SK-N-SH (cell line): ENCODE data around the gene GRAMD1B. TPM values are rescaled to one million over a fixed set of nuclear protein-coding genes. Genes with fewer than 3 reads are reported as not detected.

Source experiments
- CTCF ChIA-PET: fragments of 300-600, 350-600 bp; formaldehyde crosslinking; extraction: SDS; loops from one replicate; lab custom pipeline; 2021; lab: Yijun Ruan, JAX
- POLR2A ChIA-PET: fragments of 350-600 bp; sonication (Branson Sonifier 250); formaldehyde crosslinking; extraction: SDS; loops from one replicate; lab custom pipeline; 2020; ENCODE audit warnings: antibody characterized with exemption, inconsistent platforms; lab: Yijun Ruan, JAX
- DNase-seq: peaks from one replicate; pipeline ENCODE4 v3.0.0; 2012
- H2AFZ ChIP-seq: fragments of 200-600 bp; sonication (generic); 2 replicates; pipeline ENCODE4 v1.8.1; 2016; ENCODE audit warnings: antibody characterized with exemption, mild to moderate bottlenecking, low read depth
- H3F3A ChIP-seq: fragments of 200-600 bp; sonication (generic); replicated peaks from 2 replicates; pipeline ENCODE3; 2016; ENCODE audit warnings: antibody characterized with exemption, mild to moderate bottlenecking; ENCODE audit not compliant: insufficient read depth
- H3K27ac ChIP-seq, 2 experiments: fragments of 200-500 bp in 1 of 2; fragments of 200-600 bp in 1 of 2; sonication (Bioruptor generic) in 1 of 2; sonication (generic), shearing (Covaris generic) in 1 of 2; 2 replicates each; pipeline versions ENCODE4 v1.5.1 to v1.6.1; 2014 to 2016; ENCODE audit warnings: low read depth in 2 of 2, inconsistent platforms in 1 of 2, low read length in 1 of 2, mild to moderate bottlenecking in 1 of 2, mixed read lengths in 1 of 2
- H3K27me3 ChIP-seq: fragments of 200-600 bp; sonication (generic), shearing (Covaris generic); 2 replicates; pipeline ENCODE4 v1.6.1; 2016; ENCODE audit warnings: mixed run types; ENCODE audit not compliant: insufficient read depth
- H3K36me3 ChIP-seq, 2 experiments: fragments of 200-500 bp in 1 of 2; fragments of 200-600 bp in 1 of 2; sonication (Bioruptor generic) in 1 of 2; sonication (generic) in 1 of 2; replicated peaks in 1 of 2; 2 replicates each; pipeline versions ENCODE3 to v1.5.1; 2014 to 2016; ENCODE audit warnings: low read length in 1 of 2, mild to moderate bottlenecking in 1 of 2; ENCODE audit not compliant: insufficient read depth in 2 of 2, control insufficient read depth in 1 of 2
- H3K4me1 ChIP-seq, 2 experiments: fragments of 200-500 bp in 1 of 2; fragments of 200-600 bp in 1 of 2; sonication (Bioruptor generic) in 1 of 2; sonication (generic), shearing (Covaris generic) in 1 of 2; 2 replicates each; pipeline versions ENCODE4 v1.5.1 to v1.6.1; 2014 to 2016; ENCODE audit warnings: low read depth in 1 of 2, low read length in 1 of 2, mixed run types in 1 of 2; ENCODE audit not compliant: insufficient read depth in 2 of 2, control insufficient read depth in 1 of 2
- H3K4me2 ChIP-seq: fragments of 200-600 bp; sonication (generic), shearing (Covaris generic); 2 replicates; pipeline ENCODE4 v1.6.1; 2017; ENCODE audit warnings: mixed run types
- H3K4me3 ChIP-seq, 2 experiments: fragments of 200-500 bp in 1 of 2; fragments of 200-600 bp in 1 of 2; sonication (Bioruptor generic) in 1 of 2; sonication (generic), shearing (Covaris generic) in 1 of 2; 2 replicates each; pipeline versions ENCODE4 v1.5.1 to v1.8.1; 2014 to 2016; ENCODE audit warnings: low read depth in 2 of 2, inconsistent platforms in 1 of 2, low read length in 1 of 2, mild to moderate bottlenecking in 1 of 2, mixed read lengths in 1 of 2, moderate library complexity in 1 of 2
- H3K79me2 ChIP-seq: fragments of 200-600 bp; sonication (generic); 2 replicates; pipeline ENCODE4 v1.8.1; 2017; ENCODE audit warnings: mild to moderate bottlenecking; ENCODE audit not compliant: insufficient read depth
- H3K9ac ChIP-seq: fragments of 200-600 bp; sonication (generic); 2 replicates; pipeline ENCODE4 v1.6.1; 2017; ENCODE audit warnings: mixed run types
- H3K9me2 ChIP-seq: fragments of 200-600 bp; sonication (generic); 2 replicates; pipeline ENCODE4 v1.6.1; 2017; ENCODE audit warnings: mixed run types
- H3K9me3 ChIP-seq: fragments of 200-600 bp; sonication (generic); 2 replicates; pipeline ENCODE4 v1.6.1; 2017; ENCODE audit warnings: mixed run types, mild to moderate bottlenecking, moderate library complexity
- H4K20me1 ChIP-seq: fragments of 200-600 bp; sonication (generic); 2 replicates; pipeline ENCODE4 v1.6.1; 2017; ENCODE audit warnings: mild to moderate bottlenecking, mixed run types; ENCODE audit not compliant: insufficient read depth
- FOSL2 ChIP-seq: IDR thresholded peaks from 2 replicates; pipeline ENCODE4 v1.4.0; 2012; ENCODE audit warnings: low read depth, mild to moderate bottlenecking, moderate library complexity, borderline replicate concordance
- JUND ChIP-seq: IDR thresholded peaks from 2 replicates; pipeline ENCODE4 v1.4.0; 2012
- NRF1 ChIP-seq: IDR thresholded peaks from 2 replicates; pipeline ENCODE4 v1.6.1; 2012; ENCODE audit warnings: low read depth, mild to moderate bottlenecking, low read length
- RXRA ChIP-seq: IDR thresholded peaks from 2 replicates; pipeline ENCODE4 v1.4.0; 2012; ENCODE audit warnings: low read depth, mild to moderate bottlenecking, borderline replicate concordance
- TAF1 ChIP-seq: IDR thresholded peaks from 2 replicates; pipeline ENCODE4 v1.6.1; 2012; ENCODE audit warnings: low read depth, mild to moderate bottlenecking, low read length, moderate library complexity, borderline replicate concordance
- WGBS: methylation state at CpG from one replicate; pipeline ENCODE4 v1.1.6; 2017; ENCODE audit warnings: low lambda C conversion rate; 5-methylcytosine and 5-hydroxymethylcytosine counted together
- polyA plus RNA-seq, 3 experiments: library from polyadenylated mRNA; depleted of rRNA; stranded (reverse); fragments of >200 nt; gene quantifications; 2 replicates each; pipeline ENCODE4 v1.2.3, GENCODE V29; 2012
- TF ChIP-seq, protein P1 (sequence below): IDR thresholded peaks from 2 replicates; pipeline ENCODE4; 2012

GRAMD1B gene
- polyA plus RNA-seq, 1 of the 3 experiments (the other 2 are of a cell fraction), result 14.5 TPM

- no peak overlapping the region for H3K4me3 ChIP-seq
- POLR2A ChIA-PET, result no interaction called here
Measured at GRCh38 chr11:123536690-123537437, 106.8 kb downstream of the GRAMD1B start.

GRCh38 chr11:123537726-123538125 lies 107.7 kb downstream of the GRAMD1B start:
- Histone ChIP-seq H3K4me2 (no peak overlapping the region), H3K27me3 (no peaks in the 10 kb centered on the region), H3K9me2 (no peaks in the 10 kb centered on the region), H3K4me3 (no peak overlapping the region), H3K27ac (no peak overlapping the region), H4K20me1 (no peaks in the 10 kb centered on the region), H3K79me2 (peaks cover 11% of the 10 kb centered on the region; the same call in 1 of the 2 replicates), H3K9me3 (no peaks in the 10 kb centered on the region), H2AFZ (no peak overlapping the region), H3K36me3 (no peaks in the 10 kb centered on the region), H3K4me1 (no peaks in the 10 kb centered on the region; a peak in 1 of 4 replicates), H3K9ac (no peak overlapping the region), H3F3A (no peaks in the 10 kb centered on the region)
- ChIA-PET POLR2A (interaction anchor here (0.7 kb wide), 1 partner anchor 43 kb away, joined by 4 read pairs; no protein-coding TSS in a partner anchor), CTCF (interaction anchor here (1.0 to 5.5 kb wide), 5 partner anchors 17 to 42 kb away, joined by 3 to 26 read pairs (median 4); no protein-coding TSS in a partner anchor)
- 97% methylated on average over 4 of the region's 4 CpGs for WGBS
- TF ChIP-seq, protein P1, sequence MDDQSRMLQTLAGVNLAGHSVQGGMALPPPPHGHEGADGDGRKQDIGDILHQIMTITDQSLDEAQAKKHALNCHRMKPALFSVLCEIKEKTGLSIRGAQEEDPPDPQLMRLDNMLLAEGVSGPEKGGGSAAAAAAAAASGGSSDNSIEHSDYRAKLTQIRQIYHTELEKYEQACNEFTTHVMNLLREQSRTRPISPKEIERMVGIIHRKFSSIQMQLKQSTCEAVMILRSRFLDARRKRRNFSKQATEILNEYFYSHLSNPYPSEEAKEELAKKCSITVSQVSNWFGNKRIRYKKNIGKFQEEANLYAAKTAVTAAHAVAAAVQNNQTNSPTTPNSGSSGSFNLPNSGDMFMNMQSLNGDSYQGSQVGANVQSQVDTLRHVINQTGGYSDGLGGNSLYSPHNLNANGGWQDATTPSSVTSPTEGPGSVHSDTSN, result peak; percentile 18; the same call in 1 of the 2 replicates
- TF ChIP-seq RXRA, result no peak
- no peak for DNase-seq

More at GRCh38 chr11:123536690-123537437, 106.8 kb downstream of the GRAMD1B start:
- TF ChIP-seq NRF1 (no peak), JUND (peak; percentile 18; the same call in 1 of the 2 replicates)
- Histone ChIP-seq H3K79me2 (peaks cover 4% of the 10 kb centered on the region; the same call in 1 of the 2 replicates), H3K9ac (no peak overlapping the region), H3K9me3 (no peaks in the 10 kb centered on the region), H3K27ac (no peak overlapping the region), H3K4me1 (no peaks in the 10 kb centered on the region; a peak in 1 of 4 replicates), H3K27me3 (no peaks in the 10 kb centered on the region), H2AFZ (no peak overlapping the region), H3F3A (no peaks in the 10 kb centered on the region), H3K4me2 (no peak overlapping the region), H3K9me2 (no peaks in the 10 kb centered on the region), H3K36me3 (peaks cover 0 to 2% of the 10 kb centered on the region in 2 experiments), H4K20me1 (no peaks in the 10 kb centered on the region)
- CTCF ChIA-PET, result interaction anchor here (0.9 to 5.5 kb wide), 5 partner anchors 18 to 43 kb away, joined by 3 to 26 read pairs (median 4); no protein-coding TSS in a partner anchor
- DNase-seq, result no peak
- 86% methylated on average over 2 of the region's 2 CpGs for WGBS

DNA sequence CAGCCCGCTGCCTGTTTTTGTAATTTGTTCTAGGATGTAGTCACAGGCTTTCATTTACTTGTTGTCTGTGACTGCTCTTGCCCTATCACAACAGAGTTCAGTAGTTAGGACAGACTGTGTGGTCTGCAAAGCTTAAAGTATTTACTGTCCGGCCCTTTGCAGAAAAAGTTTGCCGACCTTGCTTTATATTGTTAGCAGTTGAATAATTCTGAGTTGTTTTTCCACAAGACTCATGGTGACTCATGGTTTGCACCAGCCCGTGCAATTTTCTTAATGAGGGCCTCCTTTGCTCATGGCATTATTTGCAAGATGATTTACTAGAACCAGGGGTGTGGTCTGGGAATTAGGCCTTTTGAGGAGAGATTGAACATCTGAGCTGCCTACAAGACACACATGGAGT lies 113.7 kb downstream of the GRAMD1B start:
- Histone ChIP-seq H3F3A (peaks cover 9% of the 10 kb centered on the region), H3K27me3 (no peaks in the 10 kb centered on the region), H3K4me2 (peak overlapping the region; percentile 24; the same call in 1 of the 2 replicates), H4K20me1 (no peaks in the 10 kb centered on the region), H3K27ac (peak overlapping the region in 1 of 2 experiments; percentile 43; a peak in 1 of 4 replicates), H3K4me1 (peaks cover 23 to 30% of the 10 kb centered on the region in 2 experiments; a peak in 3 of 4 replicates), H3K9me2 (no peaks in the 10 kb centered on the region), H3K9ac (no peak overlapping the region), H3K79me2 (peaks cover 7% of the 10 kb centered on the region; the same call in 1 of the 2 replicates), H3K9me3 (no peaks in the 10 kb centered on the region), H2AFZ (no peak overlapping the region), H3K36me3 (no peaks in the 10 kb centered on the region), H3K4me3 (no peak overlapping the region)
- ChIA-PET POLR2A (no interaction called here), CTCF (interaction anchor here (1.1 to 3.3 kb wide), 7 partner anchors 10 to 282 kb away, joined by 3 to 13 read pairs (median 4); no protein-coding TSS in a partner anchor)
- DNase-seq, result no peak
- no peak for TF ChIP-seq TAF1
- peak; percentile 64 for TF ChIP-seq FOSL2
- WGBS, result 45% methylated on average over 4 of the region's 4 CpGs
